Glutamatergic neuron (in vitro differentiated cells): Measurements from ENCODE around the gene CHMP2B. TPM values are rescaled to one million over a fixed set of nuclear protein-coding genes. Genes with fewer than 3 reads are reported as not detected.

Experiments used
- DNase-seq: peaks from one replicate; pipeline ENCODE4 v3.0.0; 2022
- H3K27ac Mint-ChIP-seq: one replicate; pipeline ENCODE4 v1.8.0; 2020; ENCODE audit warnings: mild to moderate bottlenecking, mixed read lengths, inconsistent platforms; ENCODE audit not compliant: unreplicated experiment
- H3K27me3 Mint-ChIP-seq: one replicate; pipeline ENCODE4 v1.8.0; 2020; ENCODE audit warnings: mild to moderate bottlenecking, moderate library complexity, mixed read lengths, inconsistent platforms; ENCODE audit not compliant: unreplicated experiment
- H3K36me3 Mint-ChIP-seq: one replicate; pipeline ENCODE4 v1.8.0; 2020; ENCODE audit warnings: mild to moderate bottlenecking, mixed read lengths, inconsistent platforms; ENCODE audit not compliant: unreplicated experiment
- H3K4me1 Mint-ChIP-seq: one replicate; pipeline ENCODE4 v1.8.0; 2020; ENCODE audit warnings: mild to moderate bottlenecking, low read depth, mixed read lengths, inconsistent platforms; ENCODE audit not compliant: unreplicated experiment
- H3K4me3 Mint-ChIP-seq: one replicate; pipeline ENCODE4 v1.8.0; 2020; ENCODE audit warnings: mild to moderate bottlenecking, mixed read lengths, inconsistent platforms; ENCODE audit not compliant: unreplicated experiment
- H3K9me3 Mint-ChIP-seq: one replicate; pipeline ENCODE4 v1.8.0; 2020; ENCODE audit warnings: mild to moderate bottlenecking, moderate library complexity, mixed read lengths, inconsistent platforms; ENCODE audit not compliant: unreplicated experiment
- total RNA-seq: library from RNA; stranded (reverse); fragmentation: NEBNext Ultra II Directional; extraction: Animal tissue kit (Norgen Biotek cat#: 25700); gene quantifications from one replicate; pipeline ENCODE4 v1.2.1, GENCODE V29; 2021; ENCODE audit not compliant: unreplicated experiment
- TF ChIP-seq, protein P1 (sequence below): fragments of 200-600 bp; sonication (generic); IDR thresholded peaks from one replicate; pipeline ENCODE4 v1.5.0; 2021; ENCODE audit not compliant: partially characterized antibody, unreplicated experiment

The CHMP2B gene
- total RNA-seq, 1 donor from 2014 or later: 7.2 TPM

DNA sequence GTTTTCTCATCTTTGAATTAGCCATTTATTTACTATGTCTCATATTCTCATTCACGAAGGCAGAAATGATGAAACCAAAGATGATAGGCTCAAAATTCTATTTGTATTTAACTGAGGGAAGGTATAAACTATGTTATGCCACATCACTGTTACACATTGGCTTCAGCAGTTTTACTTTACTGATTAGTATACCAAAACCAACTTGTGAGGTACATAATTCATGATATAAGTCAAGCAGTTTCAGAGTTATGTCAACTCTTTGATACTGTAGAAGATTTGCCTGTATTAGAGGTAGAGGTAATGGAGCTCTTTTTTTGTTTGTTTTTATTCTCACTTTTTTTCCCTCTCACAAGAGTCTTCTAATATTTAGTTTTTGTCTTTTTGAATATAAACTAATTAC is 22.9 kb downstream of the CHMP2B start:
- Mint-ChIP-seq H3K9me3 (no peaks in the 10 kb centered on the region), H3K36me3 (no peaks in the 10 kb centered on the region), H3K27ac (no peak overlapping the region), H3K27me3 (no peaks in the 10 kb centered on the region), H3K4me3 (no peak overlapping the region), H3K4me1 (peaks cover 3% of the 10 kb centered on the region)
- TF ChIP-seq, protein P1, sequence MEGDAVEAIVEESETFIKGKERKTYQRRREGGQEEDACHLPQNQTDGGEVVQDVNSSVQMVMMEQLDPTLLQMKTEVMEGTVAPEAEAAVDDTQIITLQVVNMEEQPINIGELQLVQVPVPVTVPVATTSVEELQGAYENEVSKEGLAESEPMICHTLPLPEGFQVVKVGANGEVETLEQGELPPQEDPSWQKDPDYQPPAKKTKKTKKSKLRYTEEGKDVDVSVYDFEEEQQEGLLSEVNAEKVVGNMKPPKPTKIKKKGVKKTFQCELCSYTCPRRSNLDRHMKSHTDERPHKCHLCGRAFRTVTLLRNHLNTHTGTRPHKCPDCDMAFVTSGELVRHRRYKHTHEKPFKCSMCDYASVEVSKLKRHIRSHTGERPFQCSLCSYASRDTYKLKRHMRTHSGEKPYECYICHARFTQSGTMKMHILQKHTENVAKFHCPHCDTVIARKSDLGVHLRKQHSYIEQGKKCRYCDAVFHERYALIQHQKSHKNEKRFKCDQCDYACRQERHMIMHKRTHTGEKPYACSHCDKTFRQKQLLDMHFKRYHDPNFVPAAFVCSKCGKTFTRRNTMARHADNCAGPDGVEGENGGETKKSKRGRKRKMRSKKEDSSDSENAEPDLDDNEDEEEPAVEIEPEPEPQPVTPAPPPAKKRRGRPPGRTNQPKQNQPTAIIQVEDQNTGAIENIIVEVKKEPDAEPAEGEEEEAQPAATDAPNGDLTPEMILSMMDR: no peak
- no peak for DNase-seq

DNA sequence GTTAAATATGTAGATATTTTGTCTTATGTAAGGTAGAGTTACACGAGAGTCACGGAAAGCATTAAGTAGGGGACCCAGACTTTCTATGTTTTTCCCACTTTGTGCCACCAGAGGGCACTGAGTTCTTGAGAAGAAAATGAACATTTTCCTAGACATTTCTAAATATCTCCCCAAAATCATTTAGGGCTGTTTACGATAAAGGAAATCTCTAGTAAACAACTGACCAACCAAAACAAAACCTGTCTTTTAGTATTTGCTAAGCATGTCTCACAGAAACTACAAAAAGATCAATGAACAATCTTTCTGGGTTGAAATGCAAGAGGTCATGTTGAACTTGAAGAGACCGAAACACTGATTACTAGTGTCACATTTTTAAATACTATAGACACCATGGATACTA is 33.2 kb downstream of the CHMP2B start:
- Mint-ChIP-seq H3K27ac (no peak overlapping the region), H3K27me3 (no peaks in the 10 kb centered on the region)

DNA sequence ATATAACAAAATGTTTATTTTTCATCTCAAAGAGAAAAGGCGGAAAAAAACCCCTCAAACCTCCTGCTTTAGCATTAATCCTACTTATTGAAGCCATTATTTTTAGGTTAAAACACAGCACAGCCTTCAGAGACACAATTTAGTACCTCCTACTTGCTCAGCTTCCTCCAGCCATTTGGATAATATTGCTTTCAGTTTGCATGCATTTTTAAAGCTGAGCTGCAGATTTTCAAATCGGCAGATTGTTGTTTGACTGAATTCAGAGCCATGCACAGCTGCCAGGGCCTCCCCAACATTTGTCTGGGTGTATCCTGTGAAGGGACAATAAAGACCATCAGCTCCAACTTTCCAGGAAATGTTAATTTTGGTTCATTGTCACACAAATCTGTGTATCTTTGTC is 34.8 kb downstream of the CHMP2B start:
- H3K36me3 Mint-ChIP-seq: no peaks in the 10 kb centered on the region

More for the DNA sequence above, 33.2 kb downstream of the CHMP2B start:
- TF ChIP-seq, protein P1: peak; percentile 86
- peaks cover 2% of the 10 kb centered on the region for H3K9me3 Mint-ChIP-seq
- H3K36me3 Mint-ChIP-seq: no peaks in the 10 kb centered on the region
- H3K4me1 Mint-ChIP-seq: peaks cover 12% of the 10 kb centered on the region
- DNase-seq: peak; percentile 61
- H3K4me3 Mint-ChIP-seq: no peak overlapping the region

DNA sequence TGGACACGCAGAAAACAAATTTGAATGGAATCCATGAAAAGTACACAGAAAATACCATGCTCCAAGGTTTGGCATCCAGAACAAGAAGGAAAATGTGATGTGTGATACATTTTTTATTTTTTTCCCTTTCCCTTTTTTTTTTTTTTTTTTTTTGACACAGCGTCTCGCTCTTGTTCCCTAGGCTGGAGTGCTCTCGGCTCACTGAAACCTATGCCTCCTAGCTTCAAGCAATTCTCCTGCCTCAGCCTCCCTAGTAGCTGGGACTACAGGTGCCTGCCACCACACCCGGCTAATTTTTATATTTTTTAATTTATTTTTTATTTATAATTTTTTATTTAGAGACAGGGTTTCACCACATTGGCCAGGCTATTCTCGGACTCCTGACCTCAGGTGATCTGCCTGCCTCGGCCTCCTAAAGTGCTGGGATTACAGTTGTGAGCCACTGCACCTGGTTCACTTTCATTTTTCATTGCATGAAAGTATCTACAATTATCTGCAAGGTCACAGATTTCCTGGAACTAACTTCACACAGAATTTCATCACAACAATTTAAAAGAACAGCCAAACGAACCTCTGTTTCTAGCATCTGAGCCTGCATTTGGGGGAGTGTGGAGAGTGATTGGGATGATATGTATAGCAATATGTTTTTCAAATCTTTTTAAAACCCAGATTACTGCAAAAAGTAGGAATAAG is 41.0 kb downstream of the CHMP2B start:
- TF ChIP-seq, protein P1: no peak
- Mint-ChIP-seq H3K27ac (peak overlapping the region; percentile 54), H3K4me1 (peaks cover 4% of the 10 kb centered on the region), H3K9me3 (no peaks in the 10 kb centered on the region), H3K27me3 (no peaks in the 10 kb centered on the region), H3K36me3 (no peaks in the 10 kb centered on the region), H3K4me3 (no peak overlapping the region)
- DNase-seq: no peak

More for the DNA sequence above, 34.8 kb downstream of the CHMP2B start:
- DNase-seq: no peak
- no peaks in the 10 kb centered on the region for H3K27me3 Mint-ChIP-seq
- TF ChIP-seq, protein P1: no peak
- H3K4me3 Mint-ChIP-seq: no peak overlapping the region
- H3K27ac Mint-ChIP-seq: peak overlapping the region; percentile 83
- H3K4me1 Mint-ChIP-seq: peaks cover 7% of the 10 kb centered on the region
- H3K9me3 Mint-ChIP-seq: peaks cover 2% of the 10 kb centered on the region

DNA sequence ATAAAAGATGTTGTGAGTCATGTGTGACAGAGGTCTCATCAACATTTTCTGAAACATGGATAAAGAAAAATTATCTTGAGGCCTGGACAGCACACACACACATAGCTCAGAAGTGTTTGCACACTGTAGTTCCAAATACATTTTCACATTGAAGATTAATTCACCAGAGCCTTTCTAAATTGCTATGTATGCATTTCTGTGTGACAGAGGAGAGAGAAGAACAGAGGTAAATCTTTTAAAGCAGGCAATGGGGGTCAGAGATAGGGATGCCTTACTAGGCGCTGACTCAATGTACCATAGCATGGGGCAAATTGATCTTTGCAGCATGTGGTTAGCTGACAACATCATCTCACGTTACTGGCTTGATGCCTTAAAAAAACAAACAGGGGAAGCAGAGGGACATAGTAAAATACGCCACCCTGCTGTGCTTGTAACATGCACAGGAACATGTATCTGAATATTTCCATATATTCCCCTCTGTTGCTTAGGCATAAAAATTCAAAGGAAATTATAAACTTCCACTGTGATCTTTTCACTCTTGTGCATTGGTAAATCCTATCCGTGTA is 41.6 kb downstream of the CHMP2B start:
- H3K36me3 Mint-ChIP-seq: no peaks in the 10 kb centered on the region
- H3K4me1 Mint-ChIP-seq: peaks cover 8% of the 10 kb centered on the region
- no peak for DNase-seq
- H3K4me3 Mint-ChIP-seq: no peak overlapping the region
- TF ChIP-seq, protein P1: no peak
- no peaks in the 10 kb centered on the region for H3K9me3 Mint-ChIP-seq
- no peak overlapping the region for H3K27ac Mint-ChIP-seq
- H3K27me3 Mint-ChIP-seq: no peaks in the 10 kb centered on the region
